K562 (cell line): ENCODE results near the gene DIPK1A. TPM values are rescaled to one million over a fixed set of nuclear protein-coding genes. Genes with fewer than 3 reads are reported as not detected.

Experiments used
- ATAC-seq: fragments of 200-7000 bp; cut with Tn5 transposase; 3 replicates; pipeline ENCODE4 v1.9.1; 2020; ENCODE audit warnings: moderate library complexity
- BruUV-seq: library from RNA; stranded (reverse); fragments of 400-500 nt; replicated peaks from 2 replicates; lab custom pipeline; 2021; lab: Mats Ljungman, UMichigan
- CTCF ChIA-PET: fragments of 300-600 bp; formaldehyde crosslinking; extraction: SDS; loops from one replicate; lab custom pipeline; 2021; ENCODE audit warnings: low intra/inter-chr PET ratio; lab: Yijun Ruan, JAX
- POLR2A ChIA-PET: fragments of 300-600, 350-650 bp; sonication (Branson Sonifier 250); formaldehyde crosslinking; extraction: SDS; loops from one replicate; lab custom pipeline; 2021; ENCODE audit warnings: antibody characterized with exemption, inconsistent platforms; lab: Yijun Ruan, JAX
- DNase-seq, 4 experiments: peaks; one replicate each; pipeline versions ENCODE4 v3.0.0 to v3.0.0-alpha.2; 2011 to 2018; ENCODE audit warnings: low spot score in 3 of 4, mixed read lengths in 3 of 4; ENCODE audit errors: extremely low read depth in 1 of 4
- FAIRE-seq: peaks from 2 replicates; lab custom pipeline; 2011; peaks lifted over from hg19 to GRCh38; lab: Jason Lieb, UNC
- H2AFZ ChIP-seq: 2 replicates; pipeline ENCODE4 v1.6.0; 2011; ENCODE audit warnings: low read depth, low read length, control low read depth, inconsistent platforms
- H3K27ac ChIP-seq: fragments of 200-600 bp; 3 replicates; pipeline ENCODE4 v1.8.0; 2011; ENCODE audit warnings: low read depth, mild to moderate bottlenecking, control low read depth, inconsistent platforms, low read length, moderate library complexity, mixed read lengths; ENCODE audit errors: extremely low read depth
- H3K27me3 ChIP-seq, 2 experiments: fragments of 300-600 bp in 1 of 2; 2 replicates in 1 of 2; 3 replicates in 1 of 2; pipeline versions ENCODE4 v1.6.0 to v1.8.0; 2011; ENCODE audit warnings: inconsistent platforms in 2 of 2, low read length in 2 of 2, mild to moderate bottlenecking in 1 of 2, mixed read lengths in 1 of 2, moderate library complexity in 1 of 2; ENCODE audit not compliant: control insufficient read depth in 2 of 2, insufficient read depth in 2 of 2
- H3K36me3 ChIP-seq: fragments of 300-600 bp; 3 replicates; pipeline ENCODE4 v1.8.0; 2011; ENCODE audit warnings: mild to moderate bottlenecking, low read length, inconsistent platforms; ENCODE audit not compliant: control insufficient read depth, insufficient read depth
- H3K4me1 ChIP-seq, 2 experiments: fragments of 200-600 bp in 1 of 2; replicated peaks in 1 of 2; 2 replicates in 1 of 2; 3 replicates in 1 of 2; pipeline versions ENCODE4 v1.5.1 to v1.8.0; 2011; ENCODE audit warnings: inconsistent platforms in 2 of 2, low read length in 2 of 2, mild to moderate bottlenecking in 1 of 2, mixed read lengths in 1 of 2, moderate library complexity in 1 of 2; ENCODE audit not compliant: control insufficient read depth in 2 of 2, insufficient read depth in 2 of 2
- H3K4me2 ChIP-seq: 2 replicates; pipeline ENCODE4 v1.6.1; 2011; ENCODE audit warnings: low read length, control low read depth, inconsistent platforms, mixed read lengths; ENCODE audit not compliant: insufficient read depth
- H3K4me3 ChIP-seq: fragments of 200-600 bp; sonication (generic), shearing (Covaris generic); 2 replicates; pipeline ENCODE4 v1.5.1; 2016; ENCODE audit warnings: control low read depth, inconsistent platforms
- H3K79me2 ChIP-seq: fragments of 200-600 bp; 3 replicates; pipeline ENCODE4 v1.8.0; 2011; ENCODE audit warnings: low read length, inconsistent platforms; ENCODE audit not compliant: control insufficient read depth, insufficient read depth
- H3K9ac ChIP-seq, 2 experiments: 2 replicates each; pipeline versions ENCODE4 v1.6.0 to v1.6.1; 2011; ENCODE audit warnings: low read depth in 2 of 2, low read length in 2 of 2, control low read depth in 1 of 2, inconsistent platforms in 1 of 2, mild to moderate bottlenecking in 1 of 2, mixed read lengths in 1 of 2; ENCODE audit not compliant: insufficient read depth in 1 of 2
- H3K9me1 ChIP-seq: one replicate; pipeline ENCODE4 v1.6.0; 2011; ENCODE audit warnings: inconsistent platforms, mild to moderate bottlenecking, low read length, moderate library complexity; ENCODE audit not compliant: control insufficient read depth, insufficient read depth
- H3K9me3 ChIP-seq: replicated peaks from 2 replicates; pipeline ENCODE4 v1.5.1; 2011; ENCODE audit warnings: low read depth, low read length, inconsistent platforms; ENCODE audit not compliant: control insufficient read depth, insufficient read depth
- H4K20me1 ChIP-seq: replicated peaks from 2 replicates; pipeline ENCODE4 v1.6.1; 2011; ENCODE audit warnings: low read length, inconsistent platforms, mixed read lengths; ENCODE audit not compliant: control insufficient read depth, insufficient read depth
- ATF3 ChIP-seq, 2 experiments: fragments of 450-650 bp in 1 of 2; sonication (generic) in 1 of 2; formaldehyde crosslinking in 1 of 2; IDR thresholded peaks in 1 of 2; conservative IDR thresholded peaks in 1 of 2; 2 replicates each; pipeline versions ENCODE4 v1.6.1 to v1.8.1; 2016 to 2023; ENCODE audit warnings: mild to moderate bottlenecking in 2 of 2, moderate library complexity in 2 of 2, inconsistent platforms in 1 of 2, missing genetic modification reagents in 1 of 2
- CEBPG ChIP-seq, 3 experiments: fragments of 200-800 bp in 1 of 3; sonication (Bioruptor generic) in 1 of 3; sonication (generic) in 1 of 3; formaldehyde crosslinking in 1 of 3; IDR thresholded peaks in 2 of 3; conservative IDR thresholded peaks in 1 of 3; 2 replicates each; pipeline versions ENCODE4 v1.6.1 to v1.8.0; 2016 to 2022; ENCODE audit warnings: missing compliant biosample characterization in 2 of 3, missing genetic modification characterization in 2 of 3, mild to moderate bottlenecking in 1 of 3, missing genetic modification reagents in 1 of 3
- CHD4 ChIP-seq: fragments of 200-600 bp; sonication (generic); IDR thresholded peaks from 3 replicates; pipeline ENCODE4 v1.6.1; 2012; ENCODE audit warnings: low read depth, mild to moderate bottlenecking, mixed read lengths, low read length, inconsistent platforms; ENCODE audit not compliant: insufficient read depth, insufficient replicate concordance, poor library complexity, severe bottlenecking
- NFIX ChIP-seq: fragments of 250-450 bp; sonication (Bioruptor Pico); IDR thresholded peaks from 2 replicates; pipeline ENCODE4 v1.4.0; 2020; ENCODE audit warnings: low read depth, mild to moderate bottlenecking, moderate library complexity
- ZNF133 ChIP-seq: fragments of 250-450 bp; sonication (Bioruptor Pico); IDR thresholded peaks from 2 replicates; pipeline ENCODE4 v1.4.0; 2020; ENCODE audit warnings: mild to moderate bottlenecking
- ZNF140 ChIP-seq: fragments of 250-450 bp; sonication (Bioruptor Pico); IDR thresholded peaks from 2 replicates; pipeline ENCODE4 v1.8.0; 2021; ENCODE audit warnings: moderate library complexity, mild to moderate bottlenecking, inconsistent platforms
- ZNF143 ChIP-seq: sonication (generic); formaldehyde crosslinking; IDR thresholded peaks from 2 replicates; pipeline ENCODE4 v1.9.0; 2022; ENCODE audit warnings: mild to moderate bottlenecking, missing genetic modification reagents
- WGBS: fragments of 100-300 bp; shearing (Covaris generic); methylation state at CpG from one replicate; pipeline ENCODE4 v1.1.6; 2016; ENCODE audit warnings: low coverage, mixed read lengths; ENCODE audit not compliant: insufficient coverage; ENCODE audit errors: missing lambda C conversion rate; 5-methylcytosine and 5-hydroxymethylcytosine counted together
- in situ Hi-C: fragments of 300-500 bp; cut with MboI; formaldehyde crosslinking; loops from 4 replicates; pipeline ENCODE4 v1.15.0; 2018; ENCODE audit warnings: inconsistent platforms, mixed read lengths
- intact Hi-C: fragments of 100-400 bp; cut with micrococcal nuclease; formaldehyde crosslinking; loops from 2 replicates; pipeline ENCODE4 v1.14.2; 2022
- polyA plus RNA-seq, 8 experiments: library from polyadenylated mRNA; depleted of rRNA in 4 of 8; stranded (reverse) in 5 of 8; unstranded in 3 of 8; fragments of >200 nt; fragmentation: Nextera tagmentation in 2 of 8; fragmentation: Illumina TruSeq in 1 of 8; extraction: Ambion mirVana in 2 of 8; extraction: Trizol in 1 of 8; gene quantifications; 2 replicates each; pipeline versions ENCODE4 v1.2.1 to v1.2.3, GENCODE V29; 2011 to 2014; ENCODE audit warnings: inconsistent platforms in 1 of 8, missing spikeins in 1 of 8
- total RNA-seq, 7 experiments: library from RNA; depleted of rRNA in 6 of 7; stranded (reverse); fragments of >200 nt in 6 of 7; fragmentation: Illumina TruSeq in 2 of 7; extraction: Trizol in 2 of 7; gene quantifications; 2 replicates each; pipeline versions ENCODE4 v1.2.1 to v1.2.3, GENCODE V29; 2011 to 2021; ENCODE audit warnings: low replicate concordance in 1 of 7

DIPK1A gene
- total and polyA plus RNA-seq, 9 of the 15 experiments (the other 6 are each of a cell fraction or from before 2014, with no cell fraction given) = 0.54 to 2.5 (median 1.3) TPM

GRCh38 chr1:92929461-92929860, 31.8 kb downstream of the DIPK1A start:
- Histone ChIP-seq H3K9ac (no peak overlapping the region), H3K79me2 (no peaks in the 10 kb centered on the region), H3K36me3 (no peaks in the 10 kb centered on the region), H3K27me3 (no peaks in the 10 kb centered on the region), H3K9me3 (no peaks in the 10 kb centered on the region), H4K20me1 (no peaks in the 10 kb centered on the region), H2AFZ (no peak overlapping the region), H3K4me1 (peaks cover 1 to 4% of the 10 kb centered on the region in 2 experiments; a peak in 3 of 5 replicates), H3K4me2 (no peak overlapping the region), H3K27ac (no peak overlapping the region), H3K9me1 (no peaks in the 10 kb centered on the region), H3K4me3 (no peak overlapping the region)
- no peak for DNase-seq
- WGBS = 0% methylated on average over 1 of the region's 1 CpG
- BruUV-seq = no TSS peak
- intact Hi-C loops (no loop called here), in situ Hi-C loops (no loop called here)
- no peak for FAIRE-seq
- ChIA-PET CTCF (no interaction called here), POLR2A (interaction anchor here (0.6 to 1.0 kb wide), 2 partner anchors 9 to 20 kb away, joined by 3 to 4 read pairs; no protein-coding TSS in a partner anchor)
- TF ChIP-seq ATF3 (IDR thresholded peaks at IDR 0.05) = 0 out of 2 replicates have a peak, but pooled peaks have one; percentile 21
- TF ChIP-seq ATF3 (CRISPR knock-in tag; conservative IDR thresholded peaks at IDR 0.05) = no peak
- no peak for TF ChIP-seq ZNF143 (CRISPR knock-in tag)
- no peak for ATAC-seq

- H3K9ac ChIP-seq = no peak overlapping the region
- H4K20me1 ChIP-seq = no peaks in the 10 kb centered on the region
- H3K4me2 ChIP-seq = no peak overlapping the region
- no peak overlapping the region for H3K27ac ChIP-seq
- no peaks in the 10 kb centered on the region for H3K9me3 ChIP-seq
- H3K36me3 ChIP-seq = no peaks in the 10 kb centered on the region
- no peaks in the 10 kb centered on the region for H3K27me3 ChIP-seq
- H3K79me2 ChIP-seq = no peaks in the 10 kb centered on the region
- H3K4me3 ChIP-seq = no peak overlapping the region
- no peak overlapping the region for H2AFZ ChIP-seq
- POLR2A ChIA-PET = interaction anchor here (0.6 kb wide), 1 partner anchor 20 kb away, joined by 3 read pairs; no protein-coding TSS in a partner anchor
- no peak for FAIRE-seq
- no peaks in the 10 kb centered on the region for H3K9me1 ChIP-seq
- peak; percentile 63 for ATAC-seq
- CTCF ChIA-PET = no interaction called here
- BruUV-seq = no TSS peak
- DNase-seq = no peak
- intact Hi-C loops = no loop called here
- in situ Hi-C loops = no loop called here
- H3K4me1 ChIP-seq = peaks cover 3 to 9% of the 10 kb centered on the region in 2 experiments; a peak in 3 of 5 replicates
- no peak for TF ChIP-seq ZNF133
- no peak for TF ChIP-seq ZNF140
- TF ChIP-seq CHD4 = no peak
- TF ChIP-seq CEBPG (CRISPR knock-in tag; IDR thresholded peaks at IDR 0.05) = no peak
- TF ChIP-seq CEBPG (tag; conservative IDR thresholded peaks at IDR 0.05 in 1 of 2, IDR thresholded peaks at IDR 0.05 in 1 of 2) = no peak
- no peak for TF ChIP-seq NFIX (CRISPR knock-in tag)
Measured at GRCh38 chr1:92927870-92928269, 33.4 kb downstream of the DIPK1A start.
